SHP77 treated with DMSO at 0.1 percent for 48 hours (cell line): ENCODE measurements around the gene KCNQ5.

Experiments
- DNase-seq: peaks from one replicate; lab custom pipeline; 2025; lab: John Stamatoyannopoulos, UW

The KCNQ5 gene

GRCh38 chr6:72742001-72742673 is 120.3 kb downstream of the KCNQ5 start:
- no peak for DNase-seq

DNA sequence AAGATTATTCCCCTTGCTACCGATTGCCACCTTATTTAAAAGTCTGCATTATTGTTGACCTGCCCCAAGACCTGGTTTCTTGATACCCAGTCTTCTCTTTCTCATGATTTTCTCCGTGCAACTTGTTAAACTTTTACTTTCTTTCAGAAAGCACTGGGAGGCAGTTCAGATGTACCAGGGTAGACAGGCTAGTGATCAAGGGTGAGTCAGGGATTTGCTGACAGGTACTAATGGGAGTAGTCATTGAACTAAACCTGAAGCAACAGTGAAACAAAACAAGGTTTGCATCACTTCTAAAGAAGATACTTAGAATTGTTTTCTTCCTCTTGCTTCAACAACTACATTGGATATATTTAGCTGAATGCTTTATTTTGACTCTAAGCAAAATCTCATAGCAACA is 124.4 kb downstream of the KCNQ5 start:
- no peak for DNase-seq

GRCh38 chr6:72748759-72749158 is 126.9 kb downstream of the KCNQ5 start:
- no peak for DNase-seq

DNA sequence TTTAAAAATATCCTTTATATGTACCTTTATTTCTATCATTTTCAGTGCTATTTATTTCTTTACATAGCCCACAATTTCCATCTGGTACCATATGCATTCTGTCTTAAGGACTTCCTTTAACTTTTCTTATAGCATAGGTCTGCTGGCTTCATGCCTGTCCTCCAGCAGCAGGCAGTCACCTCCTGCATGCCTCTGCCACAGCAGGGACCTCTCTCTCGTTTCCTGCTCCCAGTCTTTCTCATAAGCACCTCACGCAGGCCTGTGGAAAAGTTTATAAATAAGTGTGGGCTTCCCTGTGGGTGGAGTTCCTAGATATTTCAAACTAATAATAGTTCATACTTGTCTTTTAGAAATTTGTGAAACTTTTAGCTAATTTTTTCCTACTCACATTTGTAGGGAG is 133.9 kb downstream of the KCNQ5 start:
- DNase-seq: no peak

DNA sequence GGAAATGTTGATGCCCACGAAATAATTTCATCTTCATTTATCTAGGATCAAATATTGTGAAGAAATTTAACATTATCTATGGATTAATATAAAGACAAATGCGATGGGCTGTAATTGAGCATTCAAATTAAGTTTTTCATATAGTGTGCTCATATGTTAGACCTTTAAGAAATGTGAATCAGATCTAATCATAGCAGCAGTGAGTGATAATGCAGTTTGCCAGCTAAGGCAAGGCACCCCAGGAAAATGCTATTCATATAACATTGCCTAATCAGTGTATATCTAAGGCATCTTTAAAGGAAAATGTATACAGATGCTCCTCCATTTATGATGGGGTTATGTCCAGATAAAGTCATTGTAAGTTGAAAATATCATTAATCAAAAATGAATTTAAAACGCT is 135.2 kb downstream of the KCNQ5 start:
- DNase-seq: no peak

- no peak for DNase-seq
Observed at GRCh38 chr6:72757926-72758325, 136.1 kb downstream of the KCNQ5 start.

- DNase-seq: no peak
Observed at GRCh38 chr6:72758901-72759300, 137.0 kb downstream of the KCNQ5 start.

DNA sequence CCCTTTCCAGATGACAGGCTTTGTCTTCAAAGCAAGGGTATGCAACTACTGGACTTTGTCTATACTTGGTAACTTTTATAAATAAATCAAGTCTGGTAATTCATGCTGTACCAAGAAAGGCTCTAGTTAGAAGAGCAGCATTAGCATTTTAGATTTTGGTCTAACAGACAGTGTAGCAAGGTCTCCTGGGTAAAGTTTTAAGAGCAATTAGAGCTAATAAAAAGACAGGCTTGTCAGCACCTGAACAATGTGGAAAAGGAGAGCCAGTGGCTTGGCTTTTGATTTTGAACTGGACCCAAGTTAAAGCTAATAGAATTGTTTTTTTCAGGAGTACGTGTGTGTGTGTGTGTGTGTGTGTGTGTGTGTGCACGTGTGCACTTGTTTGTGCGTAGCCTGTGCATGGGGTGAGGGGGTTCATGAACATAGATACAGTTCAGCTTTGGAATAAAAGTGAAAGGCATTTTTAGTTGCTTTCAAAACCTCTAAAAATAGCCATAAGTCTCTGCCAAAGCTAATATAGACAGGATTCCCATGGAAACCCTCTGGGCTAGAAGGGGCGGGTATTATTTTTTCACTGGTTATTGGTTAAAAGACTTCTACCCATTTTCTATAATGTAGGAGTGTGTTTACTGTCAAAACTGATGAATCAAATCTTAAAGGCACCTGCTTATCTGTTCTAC is 138.4 kb downstream of the KCNQ5 start:
- DNase-seq: no peak

DNA sequence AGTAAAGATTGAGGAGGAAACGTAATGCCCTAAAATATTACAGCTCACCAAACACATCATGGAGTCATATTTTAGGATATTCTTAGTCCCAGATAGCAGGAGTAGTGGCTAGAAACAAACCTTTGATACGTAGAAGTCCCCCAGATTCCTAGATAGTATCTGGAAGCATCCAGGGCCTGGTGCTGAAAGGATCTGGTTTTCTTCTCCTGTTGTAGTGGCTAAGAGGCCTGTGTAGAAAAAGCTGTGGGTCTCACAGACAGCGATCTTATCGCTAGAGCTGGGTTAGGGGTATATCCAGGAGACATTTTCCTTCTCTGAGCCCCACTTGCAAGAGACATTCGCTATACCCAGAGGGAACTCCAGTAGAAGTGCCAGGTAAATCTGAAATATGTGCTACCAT is 139.9 kb downstream of the KCNQ5 start:
- no peak for DNase-seq

DNA sequence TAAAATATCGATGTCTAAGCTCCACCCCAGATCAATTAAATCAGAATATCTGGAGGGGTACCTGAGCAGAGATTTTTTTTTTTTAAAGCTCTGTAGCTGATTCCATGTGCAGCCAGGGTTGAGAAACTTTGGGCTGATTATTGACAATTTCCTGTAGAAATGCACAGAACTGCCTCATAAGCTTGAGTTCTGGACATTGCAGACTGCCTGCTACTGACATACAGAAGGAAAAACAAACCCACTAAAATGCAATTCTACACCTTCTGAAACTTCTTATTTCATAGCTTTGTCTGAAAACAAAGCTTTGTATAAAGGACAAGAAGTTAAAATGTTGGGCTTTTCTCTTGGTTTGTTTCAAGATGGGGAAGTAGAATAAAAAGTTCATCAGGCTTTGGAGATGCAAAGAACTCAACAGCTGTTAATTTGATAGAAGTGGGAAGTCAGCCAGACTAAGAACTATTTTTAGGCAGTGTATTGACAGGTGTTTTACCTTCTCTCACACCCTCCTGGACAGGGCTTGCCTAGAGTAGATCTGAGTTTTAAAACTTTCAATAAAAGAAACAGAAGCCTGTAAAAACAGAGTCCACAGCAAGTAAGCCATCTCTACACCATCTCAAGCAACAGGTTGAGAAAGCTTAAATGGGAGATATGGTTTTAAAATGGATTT is 147.7 kb downstream of the KCNQ5 start:
- peak; percentile 6 for DNase-seq

- no peak for DNase-seq
Observed at GRCh38 chr6:72770959-72771358, 149.1 kb downstream of the KCNQ5 start.

DNA sequence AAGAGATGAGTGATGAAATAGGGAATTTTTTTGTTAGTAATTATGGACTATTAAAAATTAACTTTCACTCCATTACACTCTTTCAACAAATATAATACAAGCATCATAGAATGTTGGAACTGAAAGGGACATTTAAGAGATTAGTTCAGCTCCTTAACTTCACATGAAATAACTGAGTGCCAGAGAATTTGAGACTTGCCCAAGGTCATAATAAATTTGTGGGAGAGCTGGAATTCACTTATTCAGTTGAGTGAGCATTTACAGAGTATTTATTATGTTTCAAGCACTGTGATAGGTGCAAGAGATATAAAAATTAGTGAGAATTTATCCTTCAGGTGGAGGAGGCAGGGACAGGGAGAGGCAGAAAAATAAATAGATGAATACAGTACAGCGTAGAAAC is 154.6 kb downstream of the KCNQ5 start:
- no peak for DNase-seq

GRCh38 chr6:72781624-72782023 is 159.8 kb downstream of the KCNQ5 start:
- no peak for DNase-seq

DNA sequence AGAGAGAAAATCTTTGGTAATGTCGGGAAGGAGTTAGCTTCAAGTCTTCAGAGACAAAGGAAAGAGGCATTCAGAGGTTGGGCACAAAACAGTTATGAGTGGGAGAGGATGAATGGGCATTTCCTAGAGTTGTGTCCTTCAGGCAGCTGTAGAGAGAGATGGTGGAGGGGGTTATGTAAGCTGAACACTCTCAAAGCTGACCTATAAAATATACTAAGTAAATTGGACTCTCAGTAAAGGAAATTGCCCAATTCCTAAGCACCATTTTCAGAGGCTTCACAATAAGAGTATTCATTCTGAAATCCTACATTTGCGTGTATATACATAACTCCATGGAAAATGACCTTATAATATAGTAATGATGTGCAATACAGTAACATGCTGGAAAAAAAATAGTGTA is 161.2 kb downstream of the KCNQ5 start:
- DNase-seq: no peak

DNA sequence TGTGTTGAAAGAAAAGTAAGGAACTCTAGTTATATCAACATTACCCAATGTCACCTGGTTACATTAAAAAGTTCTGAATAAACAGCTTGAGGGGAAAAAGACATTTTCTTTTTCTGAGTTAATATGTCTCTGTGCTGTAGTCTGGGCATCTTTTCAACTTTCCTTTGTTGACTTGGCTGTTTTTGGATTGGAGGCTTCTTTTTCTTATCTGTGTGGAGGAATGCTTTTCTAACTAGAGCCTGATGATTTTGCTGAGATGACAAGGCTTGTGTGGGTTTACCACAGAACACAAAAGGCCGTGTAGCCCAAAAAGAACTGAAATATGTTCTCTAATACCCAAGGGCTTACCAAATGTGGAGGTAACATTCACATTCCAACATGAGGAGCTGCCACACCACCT is 161.8 kb downstream of the KCNQ5 start:
- no peak for DNase-seq

GRCh38 chr6:72784071-72784470 is 162.2 kb downstream of the KCNQ5 start:
- DNase-seq: no peak

DNA sequence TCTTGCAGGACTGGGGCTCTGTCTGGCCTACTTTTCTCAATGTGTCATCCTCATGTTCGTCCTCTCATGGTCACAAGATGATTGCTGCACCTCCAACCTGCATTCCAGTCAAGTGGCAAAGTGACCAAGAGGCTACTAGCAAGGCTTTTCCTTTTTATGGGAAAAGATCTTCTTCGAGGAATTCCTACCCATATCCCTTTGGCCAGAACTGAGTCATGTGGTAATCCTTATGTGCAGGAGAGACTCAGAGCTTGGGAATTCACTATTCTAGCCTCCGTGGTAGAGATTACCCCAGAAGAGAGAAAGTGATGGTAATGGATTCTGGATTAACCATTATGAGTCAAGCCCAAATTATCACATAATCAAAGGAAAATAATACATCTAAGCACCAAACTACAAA is 162.7 kb downstream of the KCNQ5 start:
- DNase-seq: no peak

GRCh38 chr6:72787391-72788031 is 165.6 kb downstream of the KCNQ5 start:
- no peak for DNase-seq

GRCh38 chr6:72788188-72788587 is 166.3 kb downstream of the KCNQ5 start:
- DNase-seq: no peak

GRCh38 chr6:72789145-72789544 is 167.3 kb downstream of the KCNQ5 start:
- no peak for DNase-seq

- no peak for DNase-seq
Observed at GRCh38 chr6:72792692-72793091, 170.8 kb downstream of the KCNQ5 start.

DNA sequence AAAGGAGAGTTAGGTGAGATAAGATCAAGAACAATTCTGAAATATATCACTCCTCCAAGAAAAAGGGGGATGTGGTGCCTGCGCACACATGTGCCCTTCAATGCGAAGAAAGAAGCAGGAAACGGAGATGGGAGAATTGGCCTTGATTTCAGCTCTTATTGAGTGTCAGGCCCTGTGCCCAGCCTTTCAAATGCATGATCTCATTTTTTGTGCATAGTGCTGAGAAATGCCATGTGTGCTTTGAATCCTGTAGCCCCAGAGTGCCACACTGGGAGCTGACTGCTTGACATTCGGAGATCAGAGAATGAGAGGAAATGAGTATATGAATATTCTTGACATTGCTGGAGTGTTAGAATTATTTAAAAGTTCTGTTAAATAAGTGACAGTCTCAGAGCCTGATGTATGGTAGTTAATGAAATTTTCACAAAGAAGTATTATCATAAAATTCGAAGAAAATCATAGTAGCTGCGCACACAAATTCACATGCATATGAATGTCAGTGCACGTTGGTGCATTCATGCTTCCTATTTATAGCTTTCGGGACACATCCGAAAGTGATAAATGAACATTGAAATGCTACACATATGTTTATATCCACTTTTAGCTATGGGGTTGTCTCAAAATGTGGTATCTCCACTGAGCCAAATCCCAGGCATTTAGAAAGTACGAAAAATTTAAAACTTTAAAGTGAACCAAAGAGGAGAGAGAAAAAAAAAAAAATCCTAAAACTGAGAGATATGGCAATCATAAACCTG is 172.0 kb downstream of the KCNQ5 start:
- DNase-seq: no peak
